Esophagus squamous epithelium (tissue), 4 donors: ENCODE measurements around the gene PRPSAP2.

ENCODE experiments used
- CTCF ChIP-seq, 6 experiments: fragments of 450-650 bp in 4 of 6; fragments of 200-600 bp in 2 of 6; sonication (generic) in 2 of 6; IDR thresholded peaks; one replicate each; pipeline ENCODE4 v1.5.1; 2016 to 2019; ENCODE audit warnings: antibody characterized with exemption in 6 of 6, mild to moderate bottlenecking in 4 of 6, moderate library complexity in 4 of 6
- POLR2A ChIP-seq, 4 donors: fragments of 450-650 bp; IDR thresholded peaks; one replicate each; pipeline ENCODE4 v1.6.1; 2017; ENCODE audit warnings: antibody characterized with exemption in 4 of 4, mild to moderate bottlenecking in 4 of 4, moderate library complexity in 3 of 4

DNA sequence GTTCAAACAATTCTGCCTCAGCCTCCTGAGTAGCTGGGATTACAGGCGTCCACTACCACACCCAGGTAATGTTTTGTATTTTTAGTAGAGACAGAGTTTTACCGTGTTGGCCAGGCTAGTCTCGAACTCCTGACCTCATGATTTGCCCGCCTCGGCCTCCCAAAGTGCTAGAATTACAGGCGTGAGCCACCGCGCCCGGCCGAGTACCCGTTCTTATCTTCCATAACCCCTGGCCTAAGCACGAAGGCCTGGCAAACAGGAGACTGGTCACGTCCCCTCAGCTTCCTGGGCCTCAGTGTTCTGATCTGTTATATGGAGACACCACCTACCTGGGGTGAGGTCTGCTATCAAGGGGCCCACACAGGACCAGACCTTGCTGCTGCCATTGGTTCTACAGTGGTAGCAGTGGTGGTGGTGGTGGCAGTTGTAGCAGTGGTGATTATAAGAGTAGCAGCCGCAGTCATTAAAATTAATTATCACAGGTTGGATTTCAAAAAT is 95.3 kb downstream of the PRPSAP2 start:
- no peak for TF ChIP-seq CTCF (IDR thresholded peaks at IDR 0.05)
- TF ChIP-seq POLR2A (IDR thresholded peaks at IDR 0.05): no peak
